ENCODE data around the gene DHX32. TPM values are rescaled to one million over a fixed set of nuclear protein-coding genes. Genes with fewer than 3 reads are reported as not detected.

DHX32 gene
- polyA plus RNA-seq, 4 donors = 15.8 to 26.8 (median 22.5) TPM

- no peak for DNase-seq (ENCODE audit: low read depth in 4 of 4, low spot score in 3 of 4)
Measured at GRCh38 chr10:125816548-125816947, 64.5 kb downstream of the DHX32 start.

- DNase-seq (ENCODE audit: low read depth in 4 of 4, low spot score in 3 of 4) = no peak
Measured at GRCh38 chr10:125815764-125816163, 65.3 kb downstream of the DHX32 start.

- DNase-seq (ENCODE audit: low read depth in 4 of 4, low spot score in 3 of 4) = no peak
Measured at GRCh38 chr10:125812128-125812750, 68.9 kb downstream of the DHX32 start.

- DNase-seq (ENCODE audit: low read depth in 4 of 4, low spot score in 3 of 4) = no peak
Measured at GRCh38 chr10:125811251-125811650, 69.8 kb downstream of the DHX32 start.

GRCh38 chr10:125808047-125808446 is 73.0 kb downstream of the DHX32 start:
- no peak for DNase-seq (ENCODE audit: low read depth in 4 of 4, low spot score in 3 of 4)

DNA sequence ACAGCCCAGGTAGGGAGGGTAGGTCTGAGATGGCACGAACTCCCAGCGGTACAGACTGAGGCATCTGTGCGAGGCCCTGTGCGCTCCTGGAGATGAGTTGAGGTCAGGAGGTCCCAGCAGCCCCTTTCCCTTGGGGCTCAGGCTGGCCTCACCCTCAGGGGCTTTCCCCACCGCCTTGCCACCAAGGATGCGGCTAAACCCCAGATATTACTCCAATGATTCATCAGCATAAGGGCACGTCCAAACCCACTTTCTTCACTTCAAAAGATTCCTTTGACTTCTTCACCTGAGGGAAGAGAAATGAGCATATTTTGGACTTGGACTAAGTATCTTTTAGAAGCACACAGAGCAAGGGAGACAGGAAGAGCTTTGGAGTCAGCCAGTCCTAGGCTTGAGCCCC is 78.4 kb downstream of the DHX32 start:
- DNase-seq (ENCODE audit: low read depth in 4 of 4, low spot score in 3 of 4) = no peak

DNA sequence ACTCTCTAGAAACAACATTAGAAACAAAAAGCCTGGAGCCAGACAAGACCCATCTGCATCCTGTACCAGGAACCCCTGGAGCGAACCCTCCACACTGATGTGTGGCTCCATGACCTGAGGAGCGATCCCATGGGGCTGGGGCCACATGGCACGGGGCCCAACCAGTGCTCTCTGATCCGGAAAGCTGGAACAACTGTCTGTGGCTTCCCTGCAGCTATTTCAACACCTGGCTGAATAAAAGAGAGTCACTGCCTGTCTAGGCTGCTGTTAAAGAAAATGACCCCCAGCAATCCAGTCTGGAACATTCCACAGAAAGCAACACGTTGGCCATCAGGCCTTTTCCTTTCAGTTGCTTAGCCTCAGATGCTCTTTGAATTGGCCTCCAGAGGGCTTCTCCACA is 79.0 kb downstream of the DHX32 start:
- no peak for DNase-seq (ENCODE audit: low read depth in 4 of 4, low spot score in 3 of 4)

- DNase-seq (ENCODE audit: low read depth in 4 of 4, low spot score in 3 of 4) = no peak
Measured at GRCh38 chr10:125801574-125801973, 79.5 kb downstream of the DHX32 start.

- no peak for DNase-seq (ENCODE audit: low read depth in 4 of 4, low spot score in 3 of 4)
Measured at GRCh38 chr10:125799451-125800182, 81.5 kb downstream of the DHX32 start.

- DNase-seq (ENCODE audit: low read depth in 4 of 4, low spot score in 3 of 4) = no peak
Measured at GRCh38 chr10:125797994-125798662, 83.0 kb downstream of the DHX32 start.

- DNase-seq (ENCODE audit: low read depth in 4 of 4, low spot score in 3 of 4) = no peak
Measured at GRCh38 chr10:125797424-125797823, 83.7 kb downstream of the DHX32 start.

GRCh38 chr10:125795637-125796190 is 85.4 kb downstream of the DHX32 start:
- no peak for DNase-seq (ENCODE audit: low read depth in 4 of 4, low spot score in 3 of 4)

DNA sequence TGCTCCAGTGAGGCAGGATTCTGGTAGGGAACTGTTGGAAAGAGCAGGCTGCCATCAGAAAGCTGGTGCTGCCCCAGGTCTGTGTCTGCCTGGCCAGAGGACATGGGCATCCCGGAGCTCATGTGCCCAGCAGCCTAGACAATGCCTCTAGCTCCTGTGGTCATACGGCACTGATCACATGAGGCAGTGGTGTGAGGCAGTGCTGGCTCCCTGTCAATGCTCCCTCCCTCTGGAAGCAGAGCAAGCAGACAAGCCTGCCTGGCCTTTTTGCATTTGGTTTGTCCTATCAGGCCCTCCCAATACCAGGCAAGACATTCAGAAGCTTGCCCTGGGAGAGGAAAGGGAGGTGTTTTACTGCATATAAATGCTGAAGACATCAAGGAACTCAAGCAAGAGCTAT is 86.0 kb downstream of the DHX32 start:
- DNase-seq (ENCODE audit: low read depth in 4 of 4, low spot score in 3 of 4) = no peak

GRCh38 chr10:125792342-125793300 is 88.5 kb downstream of the DHX32 start:
- no peak for DNase-seq (ENCODE audit: low read depth in 4 of 4, low spot score in 3 of 4)

- DNase-seq (ENCODE audit: low read depth in 4 of 4, low spot score in 3 of 4) = no peak
Measured at GRCh38 chr10:125788156-125789034, 92.7 kb downstream of the DHX32 start.

Measured in left renal pelvis (tissue), 4 donors.